ENCODE measurements around the gene FNDC1. TPM values are rescaled to one million over a fixed set of nuclear protein-coding genes. Genes with fewer than 3 reads are reported as not detected.

The FNDC1 gene
- total RNA-seq, 1 experiment from 2014 or later: not detected

- Mint-ChIP-seq H3K36me3 (ENCODE audit: insufficient read depth, unreplicated experiment) (no peaks in the 10 kb centered on the region), H3K27me3 (ENCODE audit: insufficient read depth, unreplicated experiment) (peaks cover 17% of the 10 kb centered on the region), H3K9me3 (ENCODE audit: unreplicated experiment) (no peaks in the 10 kb centered on the region), H3K4me1 (ENCODE audit: low read depth, unreplicated experiment) (no peaks in the 10 kb centered on the region), H3K27ac (ENCODE audit: unreplicated experiment) (no peak overlapping the region), H3K4me3 (ENCODE audit: unreplicated experiment) (no peak overlapping the region)
- TF ChIP-seq CTCF (IDR thresholded peaks at IDR 0.05; ENCODE audit: insufficient read depth in 1 of 2, low read depth in 1 of 2, low read length in 1 of 2, severe bottlenecking in 1 of 2, unreplicated experiment in 1 of 2): no peak
- Histone ChIP-seq H3K4me1 (no peaks in the 10 kb centered on the region), H3K9me3 (no peaks in the 10 kb centered on the region), H3K4me3 (ENCODE audit: low read depth, low read length) (no peak overlapping the region), H3K36me3 (ENCODE audit: control insufficient read depth, insufficient read depth, low read length) (no peaks in the 10 kb centered on the region), H3K27me3 (replicated peaks; ENCODE audit: control insufficient read depth, insufficient read depth, low read length) (no peaks in the 10 kb centered on the region; the same call in 1 of the 2 replicates)
- DNase-seq: no peak
- ChIA-PET CTCF (no interaction called here), POLR2A (no interaction called here)
- intact Hi-C loops (cut with micrococcal nuclease; ENCODE audit: unreplicated experiment): no loop called here
- BruUV-seq (replicated peaks): no TSS peak
Measured at GRCh38 chr6:159305159-159305558, 136.0 kb downstream of the FNDC1 start.

GRCh38 chr6:159305804-159306537 lies 136.8 kb downstream of the FNDC1 start:
- no peaks in the 10 kb centered on the region for H3K36me3 ChIP-seq (ENCODE audit: control insufficient read depth, insufficient read depth, low read length)
- no peak for DNase-seq
- no peaks in the 10 kb centered on the region for H3K9me3 Mint-ChIP-seq (ENCODE audit: unreplicated experiment)
- no peaks in the 10 kb centered on the region for H3K9me3 ChIP-seq
- H3K27ac Mint-ChIP-seq (ENCODE audit: unreplicated experiment): no peak overlapping the region
- peaks cover 17% of the 10 kb centered on the region for H3K27me3 Mint-ChIP-seq (ENCODE audit: insufficient read depth, unreplicated experiment)
- H3K4me3 Mint-ChIP-seq (ENCODE audit: unreplicated experiment): no peak overlapping the region
- no peaks in the 10 kb centered on the region for H3K36me3 Mint-ChIP-seq (ENCODE audit: insufficient read depth, unreplicated experiment)
- no peak for TF ChIP-seq CTCF (IDR thresholded peaks at IDR 0.05; ENCODE audit: insufficient read depth in 1 of 2, low read depth in 1 of 2, low read length in 1 of 2, severe bottlenecking in 1 of 2, unreplicated experiment in 1 of 2)
- H3K4me3 ChIP-seq (ENCODE audit: low read depth, low read length): no peak overlapping the region
- H3K27me3 ChIP-seq (replicated peaks; ENCODE audit: control insufficient read depth, insufficient read depth, low read length): no peaks in the 10 kb centered on the region; the same call in 1 of the 2 replicates
- no TSS peak for BruUV-seq (replicated peaks)
- ChIA-PET POLR2A (no interaction called here), CTCF (no interaction called here)
- intact Hi-C loops (cut with micrococcal nuclease; ENCODE audit: unreplicated experiment): no loop called here
- no peaks in the 10 kb centered on the region for H3K4me1 ChIP-seq
- H3K4me1 Mint-ChIP-seq (ENCODE audit: low read depth, unreplicated experiment): no peaks in the 10 kb centered on the region

- intact Hi-C loops (cut with micrococcal nuclease; ENCODE audit: unreplicated experiment): no loop called here
- no peaks in the 10 kb centered on the region for H3K4me1 ChIP-seq
- ChIA-PET CTCF (no interaction called here), POLR2A (no interaction called here)
- H3K9me3 ChIP-seq: no peaks in the 10 kb centered on the region
- Mint-ChIP-seq H3K9me3 (ENCODE audit: unreplicated experiment) (no peaks in the 10 kb centered on the region), H3K4me3 (ENCODE audit: unreplicated experiment) (no peak overlapping the region), H3K4me1 (ENCODE audit: low read depth, unreplicated experiment) (no peaks in the 10 kb centered on the region), H3K27ac (ENCODE audit: unreplicated experiment) (no peak overlapping the region), H3K27me3 (ENCODE audit: insufficient read depth, unreplicated experiment) (peaks cover 17% of the 10 kb centered on the region), H3K36me3 (ENCODE audit: insufficient read depth, unreplicated experiment) (no peaks in the 10 kb centered on the region)
- no peak for DNase-seq
- TF ChIP-seq CTCF (IDR thresholded peaks at IDR 0.05; ENCODE audit: insufficient read depth in 1 of 2, low read depth in 1 of 2, low read length in 1 of 2, severe bottlenecking in 1 of 2, unreplicated experiment in 1 of 2): no peak
- H3K4me3 ChIP-seq (ENCODE audit: low read depth, low read length): no peak overlapping the region
- no TSS peak for BruUV-seq (replicated peaks)
- H3K36me3 ChIP-seq (ENCODE audit: control insufficient read depth, insufficient read depth, low read length): no peaks in the 10 kb centered on the region
- H3K27me3 ChIP-seq (replicated peaks; ENCODE audit: control insufficient read depth, insufficient read depth, low read length): no peaks in the 10 kb centered on the region; the same call in 1 of the 2 replicates
Measured at GRCh38 chr6:159307246-159307790, 138.1 kb downstream of the FNDC1 start.
